ENCODE results near the gene SHCBP1L.
"Not testable (repeated sequence)": the region's sequence is repeated elsewhere in the genome, so short reads cannot be mapped to it uniquely, and the experiment has no call there.

Gene SHCBP1L

GRCh38 chr1:182962554-182963115 is 9.7 kb upstream of the SHCBP1L start:
- no peak for DNase-seq

- no peak for DNase-seq
These were observed 7.1 kb upstream of the SHCBP1L start for GRCh38 chr1:182960046-182960445.

- DNase-seq = no peak
These were observed 5.0 kb upstream of the SHCBP1L start for GRCh38 chr1:182957902-182958395.

- no peak for DNase-seq
These were observed 3.9 kb upstream of the SHCBP1L start for GRCh38 chr1:182956708-182957365.

GRCh38 chr1:182955596-182956588 is 2.9 kb upstream of the SHCBP1L start:
- DNase-seq = no peak

- no peak for DNase-seq
These were observed 860 bp upstream of the SHCBP1L start for GRCh38 chr1:182953826-182954225.

- DNase-seq = not testable (repeated sequence)
These were observed 9.6 kb downstream of the SHCBP1L start for GRCh38 chr1:182943336-182943735.

GRCh38 chr1:182942145-182942544 is 10.8 kb downstream of the SHCBP1L start:
- not testable (repeated sequence) for DNase-seq

- no peak for DNase-seq
These were observed 13.6 kb downstream of the SHCBP1L start for GRCh38 chr1:182939413-182939812.

- DNase-seq = no peak
These were observed 17.2 kb downstream of the SHCBP1L start for GRCh38 chr1:182935716-182936115.

- DNase-seq = no peak
These were observed 22.0 kb downstream of the SHCBP1L start for GRCh38 chr1:182930985-182931384.

- DNase-seq = no peak
These were observed 25.1 kb downstream of the SHCBP1L start for GRCh38 chr1:182927693-182928433.

- no peak for DNase-seq
These were observed 27.3 kb downstream of the SHCBP1L start for GRCh38 chr1:182925661-182926060.

- DNase-seq = no peak
These were observed 35.6 kb downstream of the SHCBP1L start for GRCh38 chr1:182917378-182917777.

GRCh38 chr1:182913401-182913800 is 39.6 kb downstream of the SHCBP1L start:
- DNase-seq = no peak

GRCh38 chr1:182910143-182910542 is 42.8 kb downstream of the SHCBP1L start:
- no peak for DNase-seq

GRCh38 chr1:182909578-182909977 is 43.4 kb downstream of the SHCBP1L start:
- no peak for DNase-seq

GRCh38 chr1:182905321-182905720 is 47.6 kb downstream of the SHCBP1L start:
- DNase-seq = no peak

- not testable (repeated sequence) for DNase-seq
These were observed 51.0 kb downstream of the SHCBP1L start for GRCh38 chr1:182901946-182902345.

- no peak for DNase-seq
These were observed 55.3 kb downstream of the SHCBP1L start for GRCh38 chr1:182897696-182898095.

- no peak for DNase-seq
These were observed 61.9 kb downstream of the SHCBP1L start for GRCh38 chr1:182890927-182891610.

- no peak for DNase-seq
These were observed 63.0 kb downstream of the SHCBP1L start for GRCh38 chr1:182889997-182890396.
